Heart left ventricle (tissue), 13 donors: Measurements from ENCODE around the gene PASK.

ENCODE experiments used
- POLR2A ChIP-seq, 2 donors: fragments of 450-650 bp; IDR thresholded peaks; one replicate each; pipeline ENCODE4 v1.6.1; 2017; ENCODE audit warnings: antibody characterized with exemption in 2 of 2, mild to moderate bottlenecking in 2 of 2, moderate library complexity in 2 of 2
- TF ChIP-seq, protein P1 (sequence below), 12 donors: fragments of 200-600 bp; sonication (generic) in 4 of 12; IDR thresholded peaks; one replicate each; pipeline versions ENCODE4 v1.5.0 to v1.8.0; 2018 to 2022; ENCODE audit warnings: antibody characterized with exemption in 12 of 12, mild to moderate bottlenecking in 5 of 12
- donor health status: ischemic (EF 13 %, LVEDD 7.1; RV severe dilation, severe dysfunction).
- donor health status: DM: no; HTN: yes; CAD: no.
- donor health status: DM: no; HTN: no; CAD: no.
- donor health status: ischemic (EF 25% LVEDD 6.9; RV normal size, moderate dysfunction).
- donor health status: ischemic (EF 25% LVEDD 5.7; RV mildly dilated, moderate dysfunction).
- donor health status: ischemic (EF 35%, LVEDD 5.7; RV mildly dilated, moderate dysfunction).
- donor health status: nonischemic (EF 11% LVEDD 7.7; RV severe dilation, severe dysfunction).
- donor health status: DM: yes; HTN: yes; CAD: no.
- donor health status: PGD.
- donor health status: ischemic (EF 29% LVEDD 5.4; RV normal size, mild dysfunction).
- donor health status: nonischemic (EF 23%, LVEDD 6.1; RV moderate dilation, normal function).

GRCh38 chr2:241094924-241095420 is 54.3 kb downstream of the PASK start:
- TF ChIP-seq, protein P1, sequence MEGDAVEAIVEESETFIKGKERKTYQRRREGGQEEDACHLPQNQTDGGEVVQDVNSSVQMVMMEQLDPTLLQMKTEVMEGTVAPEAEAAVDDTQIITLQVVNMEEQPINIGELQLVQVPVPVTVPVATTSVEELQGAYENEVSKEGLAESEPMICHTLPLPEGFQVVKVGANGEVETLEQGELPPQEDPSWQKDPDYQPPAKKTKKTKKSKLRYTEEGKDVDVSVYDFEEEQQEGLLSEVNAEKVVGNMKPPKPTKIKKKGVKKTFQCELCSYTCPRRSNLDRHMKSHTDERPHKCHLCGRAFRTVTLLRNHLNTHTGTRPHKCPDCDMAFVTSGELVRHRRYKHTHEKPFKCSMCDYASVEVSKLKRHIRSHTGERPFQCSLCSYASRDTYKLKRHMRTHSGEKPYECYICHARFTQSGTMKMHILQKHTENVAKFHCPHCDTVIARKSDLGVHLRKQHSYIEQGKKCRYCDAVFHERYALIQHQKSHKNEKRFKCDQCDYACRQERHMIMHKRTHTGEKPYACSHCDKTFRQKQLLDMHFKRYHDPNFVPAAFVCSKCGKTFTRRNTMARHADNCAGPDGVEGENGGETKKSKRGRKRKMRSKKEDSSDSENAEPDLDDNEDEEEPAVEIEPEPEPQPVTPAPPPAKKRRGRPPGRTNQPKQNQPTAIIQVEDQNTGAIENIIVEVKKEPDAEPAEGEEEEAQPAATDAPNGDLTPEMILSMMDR (IDR thresholded peaks at IDR 0.05), result no peak
- TF ChIP-seq POLR2A (IDR thresholded peaks at IDR 0.05), result no peak
